BLaER1 (cell line): Measurements from ENCODE around the gene CFTR.

Experiments
- H3K27ac ChIP-seq: shearing (Covaris generic); formaldehyde crosslinking; 2 replicates; pipeline ENCODE4 v1.8.1; 2022
- H3K27me3 ChIP-seq: shearing (Covaris generic); formaldehyde crosslinking; 2 replicates; pipeline ENCODE4 v1.8.1; 2022
- H3K36me3 ChIP-seq: shearing (Covaris generic); formaldehyde crosslinking; 2 replicates; pipeline ENCODE4 v1.8.1; 2022
- H3K4me1 ChIP-seq: shearing (Covaris generic); formaldehyde crosslinking; 2 replicates; pipeline ENCODE4 v1.8.1; 2022
- H3K4me2 ChIP-seq: shearing (Covaris generic); formaldehyde crosslinking; 2 replicates; pipeline ENCODE4 v1.8.1; 2022
- H3K4me3 ChIP-seq: shearing (Covaris generic); formaldehyde crosslinking; 2 replicates; pipeline ENCODE4 v1.8.1; 2022
- H3K9ac ChIP-seq: shearing (Covaris generic); formaldehyde crosslinking; 2 replicates; pipeline ENCODE4 v1.8.1; 2022
- H3K9me3 ChIP-seq: shearing (Covaris generic); formaldehyde crosslinking; 2 replicates; pipeline ENCODE4 v1.8.1; 2022
- H4K20me1 ChIP-seq: shearing (Covaris generic); formaldehyde crosslinking; 2 replicates; pipeline ENCODE4 v1.8.1; 2022
- Cebpa-rat ChIP-seq: shearing (Covaris generic); IDR thresholded peaks from 2 replicates; pipeline ENCODE4 v1.8.1; 2022

The CFTR gene

GRCh38 chr7:117603627-117604026, 123.8 kb downstream of the CFTR start:
- no peak overlapping the region for H3K9ac ChIP-seq
- H3K27me3 ChIP-seq = no peaks in the 10 kb centered on the region
- no peaks in the 10 kb centered on the region for H3K36me3 ChIP-seq
- H3K4me2 ChIP-seq = no peak overlapping the region
- no peak overlapping the region for H3K27ac ChIP-seq
- H3K4me3 ChIP-seq = no peak overlapping the region
- no peaks in the 10 kb centered on the region for H3K4me1 ChIP-seq
- no peak for TF ChIP-seq Cebpa-rat
- no peaks in the 10 kb centered on the region for H4K20me1 ChIP-seq
- no peaks in the 10 kb centered on the region for H3K9me3 ChIP-seq

- H3K27me3 ChIP-seq = no peaks in the 10 kb centered on the region
- H3K4me2 ChIP-seq = no peak overlapping the region
- no peaks in the 10 kb centered on the region for H3K9me3 ChIP-seq
- no peak overlapping the region for H3K27ac ChIP-seq
- no peak overlapping the region for H3K4me3 ChIP-seq
- H3K4me1 ChIP-seq = no peaks in the 10 kb centered on the region
- H3K36me3 ChIP-seq = no peaks in the 10 kb centered on the region
- H3K9ac ChIP-seq = no peak overlapping the region
- TF ChIP-seq Cebpa-rat = no peak
- H4K20me1 ChIP-seq = no peaks in the 10 kb centered on the region
These were observed 125.9 kb downstream of the CFTR start for GRCh38 chr7:117605712-117606111.

- no peak overlapping the region for H3K27ac ChIP-seq
- H3K4me3 ChIP-seq = no peak overlapping the region
- H3K4me1 ChIP-seq = no peaks in the 10 kb centered on the region
- no peaks in the 10 kb centered on the region for H4K20me1 ChIP-seq
- H3K36me3 ChIP-seq = no peaks in the 10 kb centered on the region
- no peaks in the 10 kb centered on the region for H3K9me3 ChIP-seq
- no peak overlapping the region for H3K4me2 ChIP-seq
- H3K27me3 ChIP-seq = no peaks in the 10 kb centered on the region
- no peak for TF ChIP-seq Cebpa-rat
- H3K9ac ChIP-seq = no peak overlapping the region
These were observed 126.3 kb downstream of the CFTR start for GRCh38 chr7:117606132-117606531.

GRCh38 chr7:117610396-117610795, 130.6 kb downstream of the CFTR start:
- Histone ChIP-seq H3K27ac (no peak overlapping the region), H3K9ac (no peak overlapping the region), H3K4me2 (no peak overlapping the region), H3K27me3 (no peaks in the 10 kb centered on the region), H4K20me1 (no peaks in the 10 kb centered on the region), H3K4me1 (no peaks in the 10 kb centered on the region), H3K9me3 (no peaks in the 10 kb centered on the region), H3K4me3 (no peak overlapping the region), H3K36me3 (no peaks in the 10 kb centered on the region)
- TF ChIP-seq Cebpa-rat = no peak

GRCh38 chr7:117612637-117613036, 132.8 kb downstream of the CFTR start:
- Histone ChIP-seq H3K4me1 (no peaks in the 10 kb centered on the region), H3K4me2 (no peak overlapping the region), H3K36me3 (no peaks in the 10 kb centered on the region), H3K9ac (no peak overlapping the region), H3K9me3 (no peaks in the 10 kb centered on the region), H3K27ac (no peak overlapping the region), H3K27me3 (no peaks in the 10 kb centered on the region), H4K20me1 (no peaks in the 10 kb centered on the region), H3K4me3 (no peak overlapping the region)
- TF ChIP-seq Cebpa-rat = no peak

GRCh38 chr7:117616694-117617093, 136.9 kb downstream of the CFTR start:
- Histone ChIP-seq H3K4me2 (no peak overlapping the region), H3K27me3 (no peaks in the 10 kb centered on the region), H3K4me3 (no peak overlapping the region), H3K27ac (no peak overlapping the region), H4K20me1 (no peaks in the 10 kb centered on the region), H3K9ac (no peak overlapping the region), H3K9me3 (no peaks in the 10 kb centered on the region), H3K4me1 (no peaks in the 10 kb centered on the region), H3K36me3 (no peaks in the 10 kb centered on the region)
- TF ChIP-seq Cebpa-rat = no peak

- Histone ChIP-seq H4K20me1 (no peaks in the 10 kb centered on the region), H3K27ac (no peak overlapping the region), H3K36me3 (no peaks in the 10 kb centered on the region), H3K4me1 (no peaks in the 10 kb centered on the region), H3K9ac (no peak overlapping the region), H3K27me3 (no peaks in the 10 kb centered on the region), H3K4me3 (no peak overlapping the region), H3K4me2 (no peak overlapping the region), H3K9me3 (no peaks in the 10 kb centered on the region)
- no peak for TF ChIP-seq Cebpa-rat
These were observed 139.9 kb downstream of the CFTR start for GRCh38 chr7:117619681-117620080.

- Histone ChIP-seq H3K36me3 (no peaks in the 10 kb centered on the region), H3K27me3 (no peaks in the 10 kb centered on the region), H4K20me1 (no peaks in the 10 kb centered on the region), H3K27ac (no peak overlapping the region), H3K4me3 (no peak overlapping the region), H3K4me2 (no peak overlapping the region), H3K9ac (no peak overlapping the region), H3K4me1 (no peaks in the 10 kb centered on the region), H3K9me3 (no peaks in the 10 kb centered on the region)
- no peak for TF ChIP-seq Cebpa-rat
These were observed 141.3 kb downstream of the CFTR start for GRCh38 chr7:117621075-117621618.

- H4K20me1 ChIP-seq = no peaks in the 10 kb centered on the region
- no peaks in the 10 kb centered on the region for H3K4me1 ChIP-seq
- no peak overlapping the region for H3K4me3 ChIP-seq
- no peak overlapping the region for H3K4me2 ChIP-seq
- H3K9me3 ChIP-seq = no peaks in the 10 kb centered on the region
- H3K36me3 ChIP-seq = no peaks in the 10 kb centered on the region
- no peaks in the 10 kb centered on the region for H3K27me3 ChIP-seq
- no peak overlapping the region for H3K27ac ChIP-seq
- H3K9ac ChIP-seq = no peak overlapping the region
- no peak for TF ChIP-seq Cebpa-rat
These were observed 143.8 kb downstream of the CFTR start for GRCh38 chr7:117623606-117624005.

- no peaks in the 10 kb centered on the region for H3K36me3 ChIP-seq
- no peak overlapping the region for H3K9ac ChIP-seq
- no peak for TF ChIP-seq Cebpa-rat
- H3K4me2 ChIP-seq = peak overlapping the region; percentile 10; the same call in 1 of the 2 replicates
- H3K4me1 ChIP-seq = no peaks in the 10 kb centered on the region; the same call in 1 of the 2 replicates
- H3K9me3 ChIP-seq = no peaks in the 10 kb centered on the region
- H3K4me3 ChIP-seq = no peak overlapping the region
- no peaks in the 10 kb centered on the region for H3K27me3 ChIP-seq
- no peaks in the 10 kb centered on the region for H4K20me1 ChIP-seq
- no peak overlapping the region for H3K27ac ChIP-seq
These were observed 150.7 kb downstream of the CFTR start for GRCh38 chr7:117630501-117630900.

GRCh38 chr7:117630907-117631564, 151.2 kb downstream of the CFTR start:
- H3K4me1 ChIP-seq = no peaks in the 10 kb centered on the region; the same call in 1 of the 2 replicates
- TF ChIP-seq Cebpa-rat = no peak
- H3K4me3 ChIP-seq = no peak overlapping the region
- no peaks in the 10 kb centered on the region for H3K36me3 ChIP-seq
- no peaks in the 10 kb centered on the region for H3K27me3 ChIP-seq
- no peak overlapping the region for H3K4me2 ChIP-seq
- H3K9ac ChIP-seq = no peak overlapping the region
- H4K20me1 ChIP-seq = no peaks in the 10 kb centered on the region
- no peak overlapping the region for H3K27ac ChIP-seq
- no peaks in the 10 kb centered on the region for H3K9me3 ChIP-seq
